Neutrophil (primary cell): ENCODE measurements around the gene STXBP4.

Experiments used
- H3K27ac ChIP-seq: fragments of 200-600 bp; sonication (generic); 2 replicates; pipeline ENCODE4 v1.5.1; 2016; ENCODE audit warnings: mild to moderate bottlenecking, moderate library complexity
- H3K27me3 ChIP-seq: fragments of 200-600 bp; sonication (generic); 2 replicates; pipeline ENCODE4 v1.6.0; 2016; ENCODE audit warnings: mild to moderate bottlenecking
- H3K36me3 ChIP-seq: fragments of 200-600 bp; sonication (generic); 2 replicates; pipeline ENCODE4 v1.5.1; 2017
- H3K4me1 ChIP-seq, 2 experiments: fragments of 200-600 bp in 1 of 2; sonication (generic) in 1 of 2; 1 replicate in 1 of 2; 2 replicates in 1 of 2; pipeline versions ENCODE4 v1.5.1 to v1.6.1; 2013 to 2016; ENCODE audit warnings: low read depth in 1 of 2, low read length in 1 of 2, mild to moderate bottlenecking in 1 of 2, moderate library complexity in 1 of 2; ENCODE audit not compliant: control insufficient read depth in 1 of 2, insufficient read depth in 1 of 2
- H3K4me3 ChIP-seq, 2 experiments: fragments of 200-600 bp in 1 of 2; sonication (generic) in 1 of 2; 1 replicate in 1 of 2; 2 replicates in 1 of 2; pipeline ENCODE4 v1.5.1; 2013 to 2016; ENCODE audit warnings: low read depth in 1 of 2, low read length in 1 of 2, mild to moderate bottlenecking in 1 of 2, moderate library complexity in 1 of 2
- H3K9me3 ChIP-seq: fragments of 200-600 bp; sonication (generic); 2 replicates; pipeline ENCODE4 v1.5.1; 2016
- CTCF ChIP-seq: fragments of 200-600 bp; sonication (generic); IDR thresholded peaks from 2 replicates; pipeline ENCODE4 v1.5.1; 2016; ENCODE audit warnings: antibody characterized with exemption

Gene STXBP4

GRCh38 chr17:55186937-55187770, 218.6 kb downstream of the STXBP4 start:
- no peak for TF ChIP-seq CTCF
- H3K27me3 ChIP-seq, result no peaks in the 10 kb centered on the region
- H3K9me3 ChIP-seq, result no peaks in the 10 kb centered on the region
- H3K36me3 ChIP-seq, result no peaks in the 10 kb centered on the region
- no peak overlapping the region for H3K4me3 ChIP-seq
- H3K4me1 ChIP-seq, result no peaks in the 10 kb centered on the region
- no peak overlapping the region for H3K27ac ChIP-seq

DNA sequence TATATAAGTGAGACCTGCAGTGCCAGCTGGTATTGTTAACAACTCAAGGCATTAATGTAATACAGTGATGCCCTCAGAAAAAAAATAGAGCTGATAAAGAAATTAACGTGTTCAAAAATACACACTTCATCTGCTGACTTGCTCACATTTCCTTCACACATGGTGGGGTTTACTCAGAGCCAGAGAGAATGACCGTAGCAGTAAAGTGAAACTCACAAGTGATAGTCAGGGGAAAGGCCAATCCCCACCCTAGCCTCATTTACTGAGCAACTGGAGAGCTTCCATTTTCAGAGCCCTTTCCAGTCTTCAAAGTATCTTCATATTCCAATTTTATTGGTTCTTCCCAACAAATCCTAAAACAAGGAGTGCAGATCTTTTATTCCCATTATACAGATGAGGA, 222.2 kb downstream of the STXBP4 start:
- Histone ChIP-seq H3K9me3 (no peaks in the 10 kb centered on the region), H3K27ac (no peak overlapping the region), H3K4me3 (no peak overlapping the region), H3K4me1 (no peaks in the 10 kb centered on the region), H3K36me3 (no peaks in the 10 kb centered on the region), H3K27me3 (no peaks in the 10 kb centered on the region)
- TF ChIP-seq CTCF, result no peak

DNA sequence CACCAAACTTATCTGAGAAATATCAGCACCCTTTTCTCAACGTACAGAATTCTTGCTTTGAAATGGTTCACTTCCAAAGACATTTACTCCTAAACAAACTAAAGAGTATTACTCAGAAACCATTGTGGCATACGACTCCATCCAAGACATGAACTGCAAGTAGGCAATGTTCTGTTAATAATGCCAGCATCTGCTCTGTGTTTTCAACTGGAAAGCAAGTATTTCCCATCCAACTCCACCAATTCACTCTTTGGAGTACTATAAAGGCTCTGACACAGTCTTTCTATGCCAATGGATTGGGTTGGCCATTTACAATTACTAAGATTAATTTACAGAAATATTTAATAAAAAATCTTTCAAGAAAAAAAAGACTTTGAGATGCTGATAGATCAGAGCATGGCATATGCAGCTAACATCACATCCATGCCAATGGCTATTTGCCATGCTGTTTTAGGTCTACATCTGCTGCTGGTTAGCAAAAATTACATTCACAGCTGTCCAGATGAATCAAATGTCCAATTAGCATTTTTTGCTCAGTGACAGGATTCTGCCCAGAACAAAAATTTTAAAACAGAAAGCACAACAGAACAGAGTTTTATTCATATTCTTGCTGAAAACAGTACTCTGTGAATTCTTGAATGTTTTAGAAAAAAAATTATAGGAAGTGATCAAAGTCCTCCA, 230.3 kb downstream of the STXBP4 start:
- no peak overlapping the region for H3K4me3 ChIP-seq
- no peaks in the 10 kb centered on the region for H3K27me3 ChIP-seq
- H3K36me3 ChIP-seq, result no peaks in the 10 kb centered on the region
- no peak for TF ChIP-seq CTCF
- no peaks in the 10 kb centered on the region for H3K9me3 ChIP-seq
- H3K4me1 ChIP-seq, result no peaks in the 10 kb centered on the region
- no peak overlapping the region for H3K27ac ChIP-seq

- TF ChIP-seq CTCF, result no peak
- Histone ChIP-seq H3K36me3 (no peaks in the 10 kb centered on the region), H3K4me3 (no peak overlapping the region), H3K9me3 (no peaks in the 10 kb centered on the region), H3K27ac (no peak overlapping the region), H3K27me3 (no peaks in the 10 kb centered on the region), H3K4me1 (no peaks in the 10 kb centered on the region)
Measured at GRCh38 chr17:55200904-55201303, 232.3 kb downstream of the STXBP4 start.

GRCh38 chr17:55201308-55201932, 232.9 kb downstream of the STXBP4 start:
- Histone ChIP-seq H3K9me3 (no peaks in the 10 kb centered on the region), H3K4me1 (no peaks in the 10 kb centered on the region), H3K4me3 (no peak overlapping the region), H3K36me3 (no peaks in the 10 kb centered on the region), H3K27ac (no peak overlapping the region), H3K27me3 (no peaks in the 10 kb centered on the region)
- no peak for TF ChIP-seq CTCF
